NCI-H1105 (cell line): Measurements from ENCODE around the gene CHMP1A.
"Not testable (repeated sequence)": the region's sequence is repeated elsewhere in the genome, so short reads cannot be mapped to it uniquely, and the experiment has no call there.

Experiments
- DNase-seq: peaks from one replicate; lab custom pipeline; 2025; lab: John Stamatoyannopoulos, UW

The CHMP1A gene

DNA sequence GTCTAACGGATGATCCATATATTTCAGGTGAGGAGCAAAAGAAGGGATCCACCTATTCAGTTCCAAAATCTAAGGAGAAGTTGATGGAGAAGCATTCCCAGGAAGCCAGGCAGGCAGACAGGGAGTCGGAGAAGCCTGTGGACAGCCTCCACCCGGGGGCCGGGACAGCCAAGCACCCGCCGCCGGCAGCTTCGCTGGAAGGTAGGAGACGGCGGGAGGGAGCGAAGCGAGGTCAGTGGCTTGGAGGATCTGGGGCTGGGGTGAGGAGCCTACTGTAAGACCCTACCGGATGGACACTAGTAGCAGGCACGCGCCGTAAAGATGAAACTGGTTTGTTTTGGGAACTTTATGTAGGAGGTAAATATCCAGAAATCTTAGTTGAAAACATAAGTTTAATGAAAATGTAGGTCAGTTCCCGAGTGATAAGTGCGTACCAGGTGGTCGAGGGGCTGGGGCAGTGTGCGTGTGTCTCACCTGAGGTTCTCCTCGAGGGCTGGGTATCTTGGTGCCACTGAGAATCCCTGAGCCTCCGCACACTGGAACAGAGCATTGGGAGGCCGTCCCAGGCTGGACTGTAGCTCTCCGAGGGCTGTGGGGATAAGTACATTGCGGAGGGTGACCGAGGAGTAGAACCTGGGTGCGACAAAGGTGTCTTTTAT lies 842 bp upstream of the CHMP1A start:
- no peak for DNase-seq

- no peak for DNase-seq
Observed at GRCh38 chr16:89656435-89657121, 930 bp downstream of the CHMP1A start.

GRCh38 chr16:89655062-89655643 lies 2.4 kb downstream of the CHMP1A start:
- DNase-seq: no peak

DNA sequence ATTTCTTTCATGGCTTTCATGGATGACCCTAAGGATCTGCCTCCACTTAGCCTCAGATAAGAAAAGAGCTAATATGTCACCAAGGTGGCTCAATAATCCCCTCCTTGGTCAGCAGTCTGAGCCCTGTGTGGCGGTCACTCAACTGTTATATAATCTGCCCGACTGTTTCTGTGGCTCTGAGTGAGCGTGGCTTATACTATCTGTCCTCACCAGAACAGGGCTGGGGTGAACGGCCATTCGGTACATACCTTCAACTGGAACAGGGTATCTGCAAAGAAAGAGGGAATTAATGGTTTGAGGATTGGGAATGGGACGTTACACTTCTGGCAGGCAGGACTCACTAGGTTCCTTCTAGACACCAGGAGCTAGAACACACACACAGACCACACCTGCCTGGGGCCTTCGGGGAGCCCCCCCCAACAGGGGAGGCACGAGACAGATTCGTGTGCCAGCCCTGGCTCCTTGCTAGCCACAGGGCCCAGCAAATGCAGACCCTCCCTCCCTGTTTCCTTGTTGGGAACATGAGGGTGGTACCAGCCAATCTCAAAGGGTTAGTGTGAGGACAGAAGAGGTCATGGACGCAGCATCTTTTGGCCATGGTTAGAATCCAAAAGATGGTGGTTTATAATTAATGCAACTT lies 3.7 kb downstream of the CHMP1A start:
- no peak for DNase-seq

DNA sequence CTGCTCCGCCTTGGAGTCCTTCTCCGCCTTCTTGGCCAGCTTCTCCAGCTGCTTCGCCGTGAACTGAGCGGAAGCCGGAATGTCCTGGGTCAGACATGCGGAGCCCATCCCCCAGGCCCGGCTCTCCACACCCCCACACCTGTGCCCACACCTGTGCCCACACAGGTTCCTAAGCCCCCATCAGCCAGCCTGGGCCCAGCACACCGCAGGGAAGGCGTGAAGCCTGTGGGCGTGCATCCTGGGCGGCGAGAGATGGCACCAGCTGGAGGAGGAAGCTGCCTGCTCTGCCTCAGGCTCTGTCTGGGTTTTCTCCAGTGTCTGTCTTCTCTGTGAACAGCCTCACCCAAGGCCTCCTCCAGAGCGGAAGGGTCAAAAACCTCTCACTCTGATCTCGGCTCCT lies 5.9 kb downstream of the CHMP1A start:
- DNase-seq: no peak

- no peak for DNase-seq
Observed at GRCh38 chr16:89646906-89647305, 10.6 kb downstream of the CHMP1A start.

- no peak for DNase-seq
Observed at GRCh38 chr16:89646270-89646669, 11.2 kb downstream of the CHMP1A start.

DNA sequence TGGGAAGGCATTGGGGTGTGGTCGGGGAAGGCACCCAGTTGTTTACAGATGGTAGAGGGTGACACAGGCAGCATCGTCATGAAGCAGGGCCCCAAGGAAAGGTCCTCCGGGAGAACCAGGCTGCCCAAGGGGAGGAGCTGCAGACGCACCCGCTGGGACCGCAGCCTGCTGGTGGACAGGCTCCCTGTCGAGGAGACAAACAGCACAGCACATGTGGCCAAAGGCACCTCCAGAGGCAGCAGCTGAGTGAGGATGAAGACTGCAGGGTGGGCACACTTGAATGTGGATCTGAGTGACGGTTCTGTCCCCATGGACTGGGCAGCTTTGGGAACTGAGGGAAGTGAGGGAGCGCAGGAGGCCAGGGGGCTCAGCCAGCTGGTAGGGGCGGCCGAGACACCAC lies 12.4 kb downstream of the CHMP1A start:
- DNase-seq: no peak

DNA sequence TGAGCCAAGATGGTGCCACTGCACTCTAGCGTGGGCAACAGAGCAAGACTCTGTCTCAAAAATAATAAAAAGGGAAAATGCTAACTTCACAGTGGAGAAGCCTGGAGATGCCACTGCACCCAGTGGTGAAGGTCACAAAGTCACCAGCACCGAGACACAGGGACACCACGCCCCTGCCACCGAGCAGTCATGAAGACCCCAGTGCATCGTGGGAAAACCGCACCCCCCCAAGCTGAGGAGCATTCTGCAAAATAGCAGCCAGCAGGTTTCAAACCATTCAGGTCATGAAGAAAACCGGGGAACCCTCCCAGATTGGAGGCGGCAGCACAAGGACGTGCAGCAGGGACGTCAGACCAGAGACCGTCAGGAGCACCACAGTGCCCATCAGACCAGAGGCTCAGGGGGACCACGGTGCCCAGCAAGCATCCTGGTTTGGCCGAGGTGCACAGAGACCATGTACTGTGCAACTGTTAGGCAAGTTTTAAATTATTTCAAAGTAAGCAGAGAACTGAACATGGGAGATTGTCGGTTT lies 13.7 kb downstream of the CHMP1A start:
- no peak for DNase-seq

DNA sequence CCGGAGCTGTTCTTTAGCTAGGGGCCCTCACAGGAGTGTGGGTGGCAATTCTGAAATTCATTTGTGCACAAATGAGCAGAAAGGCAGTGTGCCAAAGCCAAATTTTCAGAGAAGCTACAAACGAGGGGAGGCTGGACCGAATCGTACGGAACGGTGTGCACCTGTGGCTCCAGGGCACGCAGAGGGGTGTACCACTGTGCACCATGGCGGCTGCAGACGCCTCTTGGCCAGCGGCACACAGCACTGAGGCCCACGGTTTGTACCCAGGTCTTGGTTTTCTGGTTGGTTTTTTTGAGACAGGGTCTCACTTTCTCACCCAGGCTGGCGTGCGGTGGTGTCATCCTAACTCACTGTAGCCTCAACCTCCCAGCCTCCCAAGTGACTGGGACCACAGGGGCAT lies 14.9 kb downstream of the CHMP1A start:
- no peak for DNase-seq

GRCh38 chr16:89641458-89642119 lies 15.9 kb downstream of the CHMP1A start:
- DNase-seq: no peak

DNA sequence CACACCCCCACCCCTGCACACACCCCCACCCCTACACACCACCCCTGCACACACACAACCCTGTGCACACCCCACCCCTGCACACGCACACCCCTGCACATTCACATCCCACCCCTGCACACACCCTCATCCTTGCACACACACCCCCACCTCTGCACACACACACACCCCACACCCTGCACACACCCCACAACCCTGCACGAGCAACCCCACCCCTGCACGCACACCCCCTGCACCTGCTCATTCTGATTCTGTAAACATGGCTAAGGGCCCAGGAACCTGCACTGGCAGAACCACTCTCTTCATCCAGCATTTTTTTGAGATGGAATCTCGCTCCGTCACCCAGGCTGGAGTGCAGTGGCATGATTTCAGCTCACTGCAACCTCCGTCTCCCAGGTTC lies 18.1 kb downstream of the CHMP1A start:
- DNase-seq: no peak

GRCh38 chr16:89638455-89638854 lies 19.1 kb downstream of the CHMP1A start:
- no peak for DNase-seq

GRCh38 chr16:89637379-89637778 lies 20.1 kb downstream of the CHMP1A start:
- DNase-seq: no peak

GRCh38 chr16:89636663-89637062 lies 20.8 kb downstream of the CHMP1A start:
- DNase-seq: no peak

DNA sequence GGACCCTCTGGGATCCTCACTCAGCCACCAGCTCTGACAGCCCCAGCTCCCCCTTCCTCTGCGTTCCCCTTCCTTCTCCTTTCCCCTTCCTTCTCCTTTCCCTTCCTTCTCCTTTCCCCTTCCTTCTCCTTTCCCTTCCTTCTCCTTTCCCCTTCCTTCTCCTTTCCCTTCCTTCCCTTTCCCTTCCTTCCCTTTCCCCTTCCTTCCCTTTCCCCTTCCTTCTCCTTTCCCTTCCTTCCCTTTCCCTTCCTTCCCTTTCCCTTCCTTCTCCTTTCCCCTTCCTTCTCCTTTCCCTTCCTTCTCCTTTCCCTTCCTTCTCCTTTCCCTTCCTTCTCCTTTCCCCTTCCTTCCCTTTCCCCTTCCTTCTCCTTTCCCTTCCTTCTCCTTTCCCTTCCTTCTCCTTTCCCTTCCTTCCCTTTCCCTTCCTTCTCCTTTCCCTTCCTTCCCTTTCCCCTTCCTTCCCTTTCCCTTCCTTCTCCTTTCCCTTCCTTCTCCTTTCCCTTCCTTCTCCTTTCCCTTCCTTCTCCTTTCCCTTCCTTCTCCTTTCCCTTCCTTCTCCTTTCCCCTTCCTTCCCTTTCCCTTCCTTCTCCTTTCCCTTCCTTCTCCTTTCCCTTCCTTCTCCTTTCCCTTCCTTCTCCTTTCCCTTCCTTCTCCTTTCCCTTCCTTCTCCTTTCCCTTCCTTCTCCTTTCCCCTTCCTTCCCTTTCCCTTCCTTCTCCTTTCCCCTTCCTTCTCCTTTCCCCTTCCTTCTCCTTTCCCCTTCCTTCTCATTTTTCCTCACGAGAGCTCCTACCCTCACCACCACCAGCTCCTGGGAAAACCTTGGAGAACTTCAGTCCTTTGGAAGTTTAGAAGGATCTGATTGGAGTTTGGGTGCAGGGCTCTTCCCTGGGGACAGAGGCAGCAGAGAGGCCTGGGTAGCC lies 22.8 kb downstream of the CHMP1A start:
- DNase-seq: not testable (repeated sequence)

DNA sequence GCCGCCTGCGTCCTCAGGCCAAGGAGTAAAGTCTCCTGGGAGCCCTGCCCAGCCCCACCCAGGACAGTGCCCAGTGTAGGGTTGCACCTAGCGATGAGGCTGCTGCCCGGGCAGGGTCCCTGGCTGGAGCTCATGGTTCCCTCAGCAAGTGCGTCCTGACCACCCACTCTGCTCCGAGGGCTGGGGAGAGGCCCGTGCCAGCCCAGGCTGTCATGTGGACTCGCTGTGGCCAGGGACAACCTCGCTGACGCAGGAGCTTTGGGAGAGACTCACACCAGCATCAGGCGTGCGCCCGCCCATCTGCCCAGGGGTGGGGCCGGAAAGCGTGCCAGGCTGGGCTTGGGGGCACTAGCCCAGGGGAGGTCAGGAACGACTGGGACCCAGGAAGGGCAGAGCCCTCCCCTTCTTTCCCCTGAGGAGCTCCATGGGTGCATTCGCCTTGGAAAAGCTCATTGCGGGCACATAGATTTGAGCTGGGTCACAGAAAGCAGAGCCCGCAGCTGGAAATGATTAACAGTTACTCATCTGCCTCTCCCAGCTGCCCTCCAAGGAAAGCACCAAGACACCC lies 24.4 kb downstream of the CHMP1A start:
- DNase-seq: no peak

- DNase-seq: no peak
Observed at GRCh38 chr16:89629827-89630610, 27.5 kb downstream of the CHMP1A start.

GRCh38 chr16:89624777-89625761 lies 32.4 kb downstream of the CHMP1A start:
- no peak for DNase-seq
